Measurements from ENCODE around the gene FBXO9. TPM values are rescaled to one million over a fixed set of nuclear protein-coding genes. Genes with fewer than 3 reads are reported as not detected.

The FBXO9 gene
- total RNA-seq, 1 experiment from 2014 or later: 111 TPM

DNA sequence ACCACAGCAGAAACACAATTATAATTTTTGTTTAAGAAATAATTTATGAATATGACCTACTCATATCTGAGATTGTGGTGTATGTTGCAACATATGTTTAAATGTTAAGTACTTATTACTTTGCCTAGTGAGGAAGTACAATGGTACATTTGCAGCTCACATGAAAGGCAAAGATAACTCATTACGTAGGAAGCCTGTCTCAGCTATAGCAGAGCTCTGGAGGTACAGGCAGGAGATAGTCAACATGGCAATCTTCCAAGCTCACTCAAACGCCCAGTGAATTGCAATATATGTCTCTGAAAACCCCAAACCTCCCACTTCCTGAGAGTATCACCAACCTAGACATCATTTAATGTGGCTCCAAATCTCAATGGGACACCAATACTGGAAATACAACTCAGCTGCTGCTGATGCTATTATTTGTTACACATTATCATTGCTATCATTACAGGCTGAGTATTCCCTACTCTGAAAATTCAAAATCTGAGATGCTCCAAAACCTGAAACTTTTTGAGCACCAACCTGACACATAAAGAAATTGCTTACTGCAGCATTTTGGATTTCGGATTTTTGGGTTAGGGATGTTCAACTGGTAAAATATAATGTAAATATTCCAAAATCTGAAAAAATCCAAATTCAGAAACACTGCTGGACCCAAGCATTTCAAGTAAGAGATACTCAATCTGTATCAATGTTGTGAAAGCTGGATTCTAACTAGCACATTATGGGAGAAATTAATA lies 45.0 kb upstream of the FBXO9 start:
- POLR2A ChIA-PET: no interaction called here
- Histone ChIP-seq H3K27me3 (replicated peaks; ENCODE audit: control insufficient read depth, insufficient read depth, low read length) (no peaks in the 10 kb centered on the region), H3K36me3 (ENCODE audit: control insufficient read depth, insufficient read depth, low read length) (no peaks in the 10 kb centered on the region; the same call in 1 of the 2 replicates), H3K4me1 (no peaks in the 10 kb centered on the region), H3K9me3 (no peaks in the 10 kb centered on the region), H3K4me3 (ENCODE audit: low read depth, low read length) (no peak overlapping the region)
- TF ChIP-seq, protein P1, sequence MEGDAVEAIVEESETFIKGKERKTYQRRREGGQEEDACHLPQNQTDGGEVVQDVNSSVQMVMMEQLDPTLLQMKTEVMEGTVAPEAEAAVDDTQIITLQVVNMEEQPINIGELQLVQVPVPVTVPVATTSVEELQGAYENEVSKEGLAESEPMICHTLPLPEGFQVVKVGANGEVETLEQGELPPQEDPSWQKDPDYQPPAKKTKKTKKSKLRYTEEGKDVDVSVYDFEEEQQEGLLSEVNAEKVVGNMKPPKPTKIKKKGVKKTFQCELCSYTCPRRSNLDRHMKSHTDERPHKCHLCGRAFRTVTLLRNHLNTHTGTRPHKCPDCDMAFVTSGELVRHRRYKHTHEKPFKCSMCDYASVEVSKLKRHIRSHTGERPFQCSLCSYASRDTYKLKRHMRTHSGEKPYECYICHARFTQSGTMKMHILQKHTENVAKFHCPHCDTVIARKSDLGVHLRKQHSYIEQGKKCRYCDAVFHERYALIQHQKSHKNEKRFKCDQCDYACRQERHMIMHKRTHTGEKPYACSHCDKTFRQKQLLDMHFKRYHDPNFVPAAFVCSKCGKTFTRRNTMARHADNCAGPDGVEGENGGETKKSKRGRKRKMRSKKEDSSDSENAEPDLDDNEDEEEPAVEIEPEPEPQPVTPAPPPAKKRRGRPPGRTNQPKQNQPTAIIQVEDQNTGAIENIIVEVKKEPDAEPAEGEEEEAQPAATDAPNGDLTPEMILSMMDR (IDR thresholded peaks at IDR 0.05; ENCODE audit: insufficient read depth in 1 of 2, low read depth in 1 of 2, low read length in 1 of 2, severe bottlenecking in 1 of 2, unreplicated experiment in 1 of 2): no peak
- CTCF ChIA-PET: no interaction called here
- no peaks in the 10 kb centered on the region for H3K27me3 Mint-ChIP-seq (ENCODE audit: insufficient read depth, unreplicated experiment)
- no peak overlapping the region for H3K27ac Mint-ChIP-seq (ENCODE audit: unreplicated experiment)
- peaks cover 6% of the 10 kb centered on the region for H3K4me1 Mint-ChIP-seq (ENCODE audit: low read depth, unreplicated experiment)
- peaks cover 5% of the 10 kb centered on the region for H3K36me3 Mint-ChIP-seq (ENCODE audit: insufficient read depth, unreplicated experiment)
- no peak for DNase-seq
- intact Hi-C loops (cut with micrococcal nuclease; ENCODE audit: unreplicated experiment): no loop called here
- no TSS peak for BruUV-seq (replicated peaks)
- no peaks in the 10 kb centered on the region for H3K9me3 Mint-ChIP-seq (ENCODE audit: unreplicated experiment)
- H3K4me3 Mint-ChIP-seq (ENCODE audit: unreplicated experiment): no peak overlapping the region

- CTCF ChIA-PET: no interaction called here
- no peaks in the 10 kb centered on the region for H3K27me3 Mint-ChIP-seq (ENCODE audit: insufficient read depth, unreplicated experiment)
- H3K4me3 Mint-ChIP-seq (ENCODE audit: unreplicated experiment): no peak overlapping the region
- Histone ChIP-seq H3K27me3 (replicated peaks; ENCODE audit: control insufficient read depth, insufficient read depth, low read length) (no peaks in the 10 kb centered on the region), H3K4me3 (ENCODE audit: low read depth, low read length) (no peak overlapping the region), H3K36me3 (ENCODE audit: control insufficient read depth, insufficient read depth, low read length) (no peaks in the 10 kb centered on the region; the same call in 1 of the 2 replicates), H3K4me1 (no peaks in the 10 kb centered on the region), H3K9me3 (no peaks in the 10 kb centered on the region)
- H3K36me3 Mint-ChIP-seq (ENCODE audit: insufficient read depth, unreplicated experiment): peaks cover 6% of the 10 kb centered on the region
- POLR2A ChIA-PET: no interaction called here
- no TSS peak for BruUV-seq (replicated peaks)
- intact Hi-C loops (cut with micrococcal nuclease; ENCODE audit: unreplicated experiment): no loop called here
- H3K27ac Mint-ChIP-seq (ENCODE audit: unreplicated experiment): no peak overlapping the region
- TF ChIP-seq, protein P1 (IDR thresholded peaks at IDR 0.05; ENCODE audit: insufficient read depth in 1 of 2, low read depth in 1 of 2, low read length in 1 of 2, severe bottlenecking in 1 of 2, unreplicated experiment in 1 of 2): no peak
- H3K9me3 Mint-ChIP-seq (ENCODE audit: unreplicated experiment): no peaks in the 10 kb centered on the region
- H3K4me1 Mint-ChIP-seq (ENCODE audit: low read depth, unreplicated experiment): peaks cover 6% of the 10 kb centered on the region
- no peak for DNase-seq
Observed at GRCh38 chr6:53023323-53023722, 41.9 kb upstream of the FBXO9 start.

- no peak overlapping the region for H3K27ac Mint-ChIP-seq (ENCODE audit: unreplicated experiment)
- DNase-seq: no peak
- peaks cover under 1% of the 10 kb centered on the region for H3K4me1 Mint-ChIP-seq (ENCODE audit: low read depth, unreplicated experiment)
- Histone ChIP-seq H3K27me3 (replicated peaks; ENCODE audit: control insufficient read depth, insufficient read depth, low read length) (no peaks in the 10 kb centered on the region), H3K9me3 (no peaks in the 10 kb centered on the region), H3K4me3 (ENCODE audit: low read depth, low read length) (no peak overlapping the region), H3K36me3 (ENCODE audit: control insufficient read depth, insufficient read depth, low read length) (no peaks in the 10 kb centered on the region; the same call in 1 of the 2 replicates), H3K4me1 (no peaks in the 10 kb centered on the region)
- TF ChIP-seq, protein P1 (IDR thresholded peaks at IDR 0.05; ENCODE audit: insufficient read depth in 1 of 2, low read depth in 1 of 2, low read length in 1 of 2, severe bottlenecking in 1 of 2, unreplicated experiment in 1 of 2): no peak
- intact Hi-C loops (cut with micrococcal nuclease; ENCODE audit: unreplicated experiment): no loop called here
- H3K27me3 Mint-ChIP-seq (ENCODE audit: insufficient read depth, unreplicated experiment): no peaks in the 10 kb centered on the region
- no peaks in the 10 kb centered on the region for H3K9me3 Mint-ChIP-seq (ENCODE audit: unreplicated experiment)
- H3K36me3 Mint-ChIP-seq (ENCODE audit: insufficient read depth, unreplicated experiment): peaks cover 21% of the 10 kb centered on the region
- POLR2A ChIA-PET: no interaction called here
- H3K4me3 Mint-ChIP-seq (ENCODE audit: unreplicated experiment): no peak overlapping the region
- CTCF ChIA-PET: no interaction called here
- BruUV-seq (replicated peaks): no TSS peak
Observed at GRCh38 chr6:53026526-53026925, 38.7 kb upstream of the FBXO9 start.
